ENCODE data around the gene XRN2.
"Not testable (repeated sequence)": the region's sequence is repeated elsewhere in the genome, so short reads cannot be mapped to it uniquely, and the experiment has no call there.

- TF ChIP-seq CTCF (conservative IDR thresholded peaks at IDR 0.05); EZH2 (IDR thresholded peaks at IDR 0.05; ENCODE audit: low read depth): not testable (repeated sequence)
Observed at GRCh38 chr20:21419147-21419546, 116.0 kb downstream of the XRN2 start.
